Left ventricle myocardium inferior (tissue), 1 donor: ENCODE data around the gene SH3RF1. TPM values are rescaled to one million over a fixed set of nuclear protein-coding genes. Genes with fewer than 3 reads are reported as not detected.

Experiments
- DNase-seq: peaks from one replicate; pipeline ENCODE4 v3.0.0-alpha.2; 2020
- H3K27ac ChIP-seq: fragments of 200-600 bp; replicated peaks from 2 replicates; pipeline ENCODE4 v1.8.0; 2021
- H3K27me3 ChIP-seq: fragments of 200-600 bp; 2 replicates; pipeline ENCODE4 v1.8.0; 2021; ENCODE audit warnings: low read depth
- H3K36me3 ChIP-seq: fragments of 200-600 bp; 2 replicates; pipeline ENCODE4 v1.8.0; 2021
- H3K4me1 ChIP-seq: fragments of 200-600 bp; 2 replicates; pipeline ENCODE4 v1.8.0; 2021
- H3K4me3 ChIP-seq: fragments of 200-600 bp; 2 replicates; pipeline ENCODE4 v1.8.0; 2021; ENCODE audit warnings: mild to moderate bottlenecking, moderate library complexity
- H3K9me3 ChIP-seq: fragments of 200-600 bp; replicated peaks from 2 replicates; pipeline ENCODE4 v1.8.0; 2021
- intact Hi-C: fragments of 100-400 bp; cut with micrococcal nuclease; formaldehyde crosslinking; loops from one replicate; pipeline ENCODE4 v1.11.0; 2022
- total RNA-seq: library from RNA; stranded (reverse); fragmentation: NEBNext Ultra II Directional; extraction: Animal tissue kit (Norgen Biotek cat#: 25700); gene quantifications from one replicate; pipeline ENCODE4 v1.2.1, GENCODE V29; 2021
- TF ChIP-seq, protein P1 (sequence below): fragments of 200-600 bp; IDR thresholded peaks from 2 replicates; pipeline ENCODE4 v1.8.0; 2021; ENCODE audit warnings: antibody characterized with exemption, mild to moderate bottlenecking, borderline replicate concordance
- donor health status: DM: no; HTN: yes; CAD: no; lungs with severe emphysema.

The SH3RF1 gene
- total RNA-seq, 1 donor from 2014 or later, result 8.8 TPM

DNA sequence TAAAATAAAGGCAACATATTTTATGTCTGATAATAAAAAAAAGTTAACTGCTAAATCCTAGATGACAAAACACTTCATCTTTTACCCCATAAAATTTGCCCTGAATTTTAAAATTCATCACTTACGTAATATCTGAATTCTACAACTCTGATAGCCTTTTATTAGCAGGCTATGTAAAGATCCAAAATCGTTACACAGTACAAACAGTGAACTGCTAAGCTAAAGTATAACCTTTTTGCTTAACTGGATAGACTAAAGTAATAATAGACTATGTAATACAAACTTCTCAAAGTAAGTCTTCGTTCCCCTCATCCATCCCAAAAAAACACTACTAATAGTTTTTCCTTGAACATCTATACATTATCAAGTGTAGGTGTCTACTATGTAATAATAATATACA lies 49.1 kb downstream of the SH3RF1 start:
- H3K36me3 ChIP-seq, result no peaks in the 10 kb centered on the region
- no peak for DNase-seq
- TF ChIP-seq, protein P1, sequence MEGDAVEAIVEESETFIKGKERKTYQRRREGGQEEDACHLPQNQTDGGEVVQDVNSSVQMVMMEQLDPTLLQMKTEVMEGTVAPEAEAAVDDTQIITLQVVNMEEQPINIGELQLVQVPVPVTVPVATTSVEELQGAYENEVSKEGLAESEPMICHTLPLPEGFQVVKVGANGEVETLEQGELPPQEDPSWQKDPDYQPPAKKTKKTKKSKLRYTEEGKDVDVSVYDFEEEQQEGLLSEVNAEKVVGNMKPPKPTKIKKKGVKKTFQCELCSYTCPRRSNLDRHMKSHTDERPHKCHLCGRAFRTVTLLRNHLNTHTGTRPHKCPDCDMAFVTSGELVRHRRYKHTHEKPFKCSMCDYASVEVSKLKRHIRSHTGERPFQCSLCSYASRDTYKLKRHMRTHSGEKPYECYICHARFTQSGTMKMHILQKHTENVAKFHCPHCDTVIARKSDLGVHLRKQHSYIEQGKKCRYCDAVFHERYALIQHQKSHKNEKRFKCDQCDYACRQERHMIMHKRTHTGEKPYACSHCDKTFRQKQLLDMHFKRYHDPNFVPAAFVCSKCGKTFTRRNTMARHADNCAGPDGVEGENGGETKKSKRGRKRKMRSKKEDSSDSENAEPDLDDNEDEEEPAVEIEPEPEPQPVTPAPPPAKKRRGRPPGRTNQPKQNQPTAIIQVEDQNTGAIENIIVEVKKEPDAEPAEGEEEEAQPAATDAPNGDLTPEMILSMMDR, result no peak
- H3K27ac ChIP-seq, result no peak overlapping the region
- no peak overlapping the region for H3K4me3 ChIP-seq
- H3K27me3 ChIP-seq, result no peaks in the 10 kb centered on the region
- H3K9me3 ChIP-seq, result no peaks in the 10 kb centered on the region
- intact Hi-C loops, result no loop called here
- H3K4me1 ChIP-seq, result peaks cover 38% of the 10 kb centered on the region

DNA sequence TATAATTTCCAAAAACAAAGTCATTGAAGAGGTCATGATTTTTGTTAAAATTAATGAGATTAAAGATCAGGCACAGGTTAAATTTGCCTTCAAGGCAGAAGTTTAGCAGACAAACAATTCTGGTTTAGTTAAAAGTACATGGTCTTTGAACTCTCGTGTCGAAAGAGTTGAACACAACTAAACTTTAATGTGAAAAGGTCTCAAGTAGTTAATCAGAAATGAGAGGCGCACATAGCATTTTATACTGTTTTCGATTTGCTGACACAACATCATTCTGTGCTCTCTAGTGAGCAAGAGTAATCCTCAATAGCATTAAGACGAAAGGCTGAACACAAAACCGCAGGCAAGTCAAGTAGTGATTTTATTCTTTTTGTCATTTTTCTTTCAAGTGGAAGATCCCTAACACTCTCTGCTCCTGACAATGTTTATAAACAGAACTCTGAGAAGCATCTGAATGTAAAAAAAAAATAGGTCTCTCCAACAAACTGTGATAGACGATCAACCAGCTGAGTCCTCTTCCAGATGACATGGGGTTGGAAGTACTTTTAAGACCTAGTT lies 49.8 kb downstream of the SH3RF1 start:
- H3K27me3 ChIP-seq, result no peaks in the 10 kb centered on the region
- intact Hi-C loops, result no loop called here

DNA sequence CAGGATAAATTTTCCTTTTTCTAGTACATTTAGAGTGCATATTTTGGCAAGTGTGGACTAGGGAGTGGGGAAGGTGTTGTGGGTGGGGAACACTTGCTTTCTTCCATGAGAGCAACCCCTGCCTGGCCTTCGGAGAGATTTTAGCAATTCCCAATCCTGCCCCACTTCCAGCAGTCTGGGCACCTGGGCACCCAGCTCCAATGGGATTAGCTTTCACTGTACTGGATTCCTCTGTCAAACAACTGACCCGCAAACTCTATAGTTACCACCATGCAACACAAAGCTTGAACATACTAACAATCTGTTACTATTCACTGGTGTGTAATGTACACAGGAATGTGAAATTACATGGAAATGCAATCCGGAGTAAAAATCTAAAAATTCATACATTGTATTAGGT lies 50.3 kb downstream of the SH3RF1 start:
- Histone ChIP-seq H3K27me3 (no peaks in the 10 kb centered on the region), H3K4me3 (no peak overlapping the region), H3K4me1 (peaks cover 35% of the 10 kb centered on the region), H3K27ac (no peak overlapping the region), H3K9me3 (no peaks in the 10 kb centered on the region), H3K36me3 (no peaks in the 10 kb centered on the region)
- TF ChIP-seq, protein P1, result no peak
- no peak for DNase-seq
- intact Hi-C loops, result no loop called here

More for the DNA sequence above, 49.8 kb downstream of the SH3RF1 start:
- DNase-seq, result no peak
- Histone ChIP-seq H3K4me1 (peaks cover 38% of the 10 kb centered on the region), H3K27ac (no peak overlapping the region), H3K9me3 (no peaks in the 10 kb centered on the region), H3K4me3 (no peak overlapping the region), H3K36me3 (no peaks in the 10 kb centered on the region)
- TF ChIP-seq, protein P1, result no peak

DNA sequence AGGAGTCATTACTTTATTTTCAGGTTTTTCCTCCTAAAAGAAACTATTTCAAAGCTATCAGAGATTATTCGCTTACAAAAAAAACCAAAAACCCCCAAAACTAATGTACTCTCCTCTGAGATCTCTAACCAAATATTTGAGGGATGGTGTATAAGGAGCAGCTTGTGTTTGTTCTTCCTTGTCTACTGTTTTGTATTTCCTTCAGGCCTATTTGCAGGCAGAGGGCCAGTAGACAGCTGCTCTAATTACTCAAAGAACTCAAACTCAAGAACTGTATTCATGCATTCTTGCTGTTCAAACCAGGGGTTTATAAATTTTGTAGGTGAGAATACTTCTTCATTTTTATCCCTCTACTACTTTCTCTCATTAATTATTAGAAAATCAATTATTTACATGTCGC lies 51.3 kb downstream of the SH3RF1 start:
- Histone ChIP-seq H3K27me3 (no peaks in the 10 kb centered on the region), H3K4me3 (no peak overlapping the region), H3K27ac (no peak overlapping the region), H3K9me3 (peaks cover 1% of the 10 kb centered on the region), H3K4me1 (peaks cover 28% of the 10 kb centered on the region), H3K36me3 (no peaks in the 10 kb centered on the region)
- TF ChIP-seq, protein P1, result no peak
- intact Hi-C loops, result no loop called here
- no peak for DNase-seq

DNA sequence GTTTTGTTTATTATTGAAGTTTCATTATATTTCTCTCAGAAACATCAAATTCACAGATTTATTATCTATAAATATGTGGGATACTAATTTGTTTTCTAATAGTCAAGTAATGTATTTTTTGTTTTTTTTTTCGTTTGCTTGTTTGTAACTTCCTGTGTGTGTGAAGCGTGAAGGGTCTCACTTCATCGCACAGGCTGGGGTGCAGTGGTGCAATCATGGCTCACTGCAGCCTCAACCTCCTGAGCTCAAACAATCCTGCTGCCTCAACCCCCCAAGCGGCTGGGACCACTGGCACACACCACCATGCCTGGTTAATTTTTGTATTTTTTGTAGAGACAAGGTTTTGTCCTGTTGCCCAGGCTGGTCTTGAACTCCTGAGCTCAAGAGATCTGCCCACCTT lies 55.1 kb downstream of the SH3RF1 start:
- intact Hi-C loops, result no loop called here
- Histone ChIP-seq H3K9me3 (peaks cover 12% of the 10 kb centered on the region), H3K36me3 (peaks cover 7% of the 10 kb centered on the region), H3K4me3 (no peak overlapping the region), H3K27ac (no peak overlapping the region), H3K4me1 (peaks cover 19% of the 10 kb centered on the region), H3K27me3 (no peaks in the 10 kb centered on the region)
- no peak for DNase-seq
- TF ChIP-seq, protein P1, result no peak
